ENCODE results near the gene CAMTA2. TPM values are rescaled to one million over a fixed set of nuclear protein-coding genes. Genes with fewer than 3 reads are reported as not detected.
A peak's percentile ranks its signal among the peaks of the same experiment; 100 is the strongest.

Gene CAMTA2
- total RNA-seq, 1 experiment from 2014 or later: 51.1 TPM

DNA sequence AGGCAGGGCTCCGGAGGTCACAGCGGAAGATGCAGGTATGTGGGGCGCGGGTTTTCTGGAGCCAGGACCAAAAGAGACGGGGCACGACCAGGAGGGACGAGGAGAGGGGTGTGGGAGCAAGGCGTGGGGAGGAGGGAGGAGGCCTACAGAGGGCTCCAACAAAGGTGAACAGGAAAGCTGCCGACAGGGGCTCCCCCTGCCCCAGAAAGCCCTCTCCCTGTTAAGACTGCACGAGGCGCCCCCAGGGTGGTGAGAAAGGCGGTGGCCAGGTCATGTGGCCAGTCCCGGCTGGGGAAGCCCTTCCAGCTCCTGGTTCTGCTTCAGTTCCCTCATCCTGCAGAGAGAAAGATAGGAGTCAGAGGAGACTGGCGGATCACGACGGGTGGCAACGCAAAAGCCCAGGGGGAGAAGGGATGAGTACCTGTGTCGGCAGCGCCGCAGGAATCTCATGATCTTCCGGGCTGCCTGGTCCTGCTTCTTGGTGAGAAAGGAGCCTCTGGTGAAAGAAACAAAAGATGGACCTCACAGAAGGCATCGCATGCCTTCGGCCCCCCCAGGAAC is 18.9 kb downstream of the CAMTA2 start:
- Histone ChIP-seq H3K4me2 (peak overlapping the region; percentile 87), H3K4me1 (replicated peaks; ENCODE audit: insufficient read depth) (peaks cover 25% of the 10 kb centered on the region), H3K4me3 (peak overlapping the region; percentile 72), H3K36me3 (ENCODE audit: low read depth) (no peaks in the 10 kb centered on the region; the same call in 1 of the 2 replicates), H3K79me2 (ENCODE audit: low read depth) (peaks cover 50% of the 10 kb centered on the region), H3K9me3 (ENCODE audit: insufficient read depth, low read depth) (no peaks in the 10 kb centered on the region), H3F3A (ENCODE audit: insufficient read depth, low read depth) (peaks cover 50% of the 10 kb centered on the region), H3K27ac (peak overlapping the region; percentile 95), H2AFZ (peak overlapping the region; percentile 66; the same call in 1 of the 2 replicates), H3K27me3 (ENCODE audit: insufficient read depth, low read depth) (no peaks in the 10 kb centered on the region), H4K20me1 (ENCODE audit: insufficient read depth) (no peaks in the 10 kb centered on the region), H3K9me2 (ENCODE audit: insufficient read depth) (no peaks in the 10 kb centered on the region)
- CTCF ChIA-PET: interaction anchor here (0.5 to 2.0 kb wide), 2 partner anchors 19 to 91 kb away, joined by 3 to 10 read pairs; partner anchors contain the start of gene CAMTA2
- BruUV-seq (replicated peaks): no TSS peak
- intact Hi-C loops (cut with micrococcal nuclease; ENCODE audit: unreplicated experiment): no loop called here
- no peak for TF ChIP-seq EZH2 (IDR thresholded peaks at IDR 0.05; ENCODE audit: low read depth)
- TF ChIP-seq, protein P1, sequence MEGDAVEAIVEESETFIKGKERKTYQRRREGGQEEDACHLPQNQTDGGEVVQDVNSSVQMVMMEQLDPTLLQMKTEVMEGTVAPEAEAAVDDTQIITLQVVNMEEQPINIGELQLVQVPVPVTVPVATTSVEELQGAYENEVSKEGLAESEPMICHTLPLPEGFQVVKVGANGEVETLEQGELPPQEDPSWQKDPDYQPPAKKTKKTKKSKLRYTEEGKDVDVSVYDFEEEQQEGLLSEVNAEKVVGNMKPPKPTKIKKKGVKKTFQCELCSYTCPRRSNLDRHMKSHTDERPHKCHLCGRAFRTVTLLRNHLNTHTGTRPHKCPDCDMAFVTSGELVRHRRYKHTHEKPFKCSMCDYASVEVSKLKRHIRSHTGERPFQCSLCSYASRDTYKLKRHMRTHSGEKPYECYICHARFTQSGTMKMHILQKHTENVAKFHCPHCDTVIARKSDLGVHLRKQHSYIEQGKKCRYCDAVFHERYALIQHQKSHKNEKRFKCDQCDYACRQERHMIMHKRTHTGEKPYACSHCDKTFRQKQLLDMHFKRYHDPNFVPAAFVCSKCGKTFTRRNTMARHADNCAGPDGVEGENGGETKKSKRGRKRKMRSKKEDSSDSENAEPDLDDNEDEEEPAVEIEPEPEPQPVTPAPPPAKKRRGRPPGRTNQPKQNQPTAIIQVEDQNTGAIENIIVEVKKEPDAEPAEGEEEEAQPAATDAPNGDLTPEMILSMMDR (conservative IDR thresholded peaks at IDR 0.05): no peak
- POLR2A ChIA-PET (ENCODE audit: unreplicated experiment): interaction anchor here (0.6 to 2.2 kb wide), 2 partner anchors 21 to 250 kb away, joined by 4 to 42 read pairs; partner anchors contain the start of gene PFN1
- peak; percentile 30 to 38 for DNase-seq

DNA sequence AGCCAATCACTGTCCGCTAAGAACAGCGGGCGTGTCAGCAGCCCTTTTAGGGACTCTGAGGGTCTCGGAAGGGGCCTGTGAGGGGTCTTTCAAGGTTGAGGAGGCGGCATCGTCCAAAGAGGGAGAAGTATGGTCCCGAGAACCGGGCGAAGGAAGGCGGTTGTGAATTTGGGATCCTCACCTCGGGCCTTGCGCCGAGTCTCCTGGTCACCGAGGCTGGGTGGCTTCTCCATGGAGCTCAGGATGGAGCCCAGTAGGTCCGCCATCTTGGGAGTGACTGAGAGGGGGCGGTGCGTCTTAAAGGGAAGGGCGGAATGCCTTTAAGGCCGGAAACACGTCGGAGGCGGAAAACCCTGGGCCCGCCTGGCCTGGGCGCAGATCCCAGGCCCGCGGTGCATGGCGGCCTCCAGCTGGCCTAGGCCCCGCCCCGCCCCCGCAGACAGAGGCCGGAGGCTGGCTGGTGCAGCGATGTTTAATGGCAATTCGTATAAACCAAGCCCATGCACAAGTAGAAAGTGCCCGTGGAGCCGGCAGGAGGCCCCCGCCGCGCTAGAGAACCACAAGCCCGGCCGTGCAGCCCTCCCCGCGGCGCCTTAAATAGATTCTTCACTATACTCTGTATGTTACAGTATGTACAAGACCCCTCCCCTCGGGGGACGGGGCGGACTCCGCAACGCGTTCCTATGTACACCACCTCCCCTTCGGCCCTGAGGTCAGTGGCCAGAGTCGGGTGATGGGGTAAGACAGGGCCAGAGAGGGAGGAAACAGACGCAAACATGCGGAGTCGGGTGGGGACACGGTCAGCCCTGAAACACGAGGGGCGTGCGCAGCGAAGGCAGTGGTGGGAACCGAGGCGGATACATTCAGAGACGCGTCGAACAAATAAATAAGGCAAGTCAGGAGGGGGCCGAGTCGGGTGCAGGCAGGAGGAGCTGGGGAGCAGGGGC is 19.7 kb downstream of the CAMTA2 start, which contains the start of gene SPAG7:
SPAG7 (minus strand) TSS at position 279 of the 947 bp plus-strand sequence; CDS start at position 266, 13 bp downstream.
- Histone ChIP-seq H3K9me2 (ENCODE audit: insufficient read depth) (no peaks in the 10 kb centered on the region), H3K4me1 (replicated peaks; ENCODE audit: insufficient read depth) (peaks cover 25% of the 10 kb centered on the region), H3K4me3 (peak within 1 kb of the TSS; percentile 72), H3F3A (ENCODE audit: insufficient read depth, low read depth) (peaks cover 58% of the 10 kb centered on the region), H3K9me3 (ENCODE audit: insufficient read depth, low read depth) (no peaks in the 10 kb centered on the region), H3K36me3 (ENCODE audit: low read depth) (no peaks in the 10 kb centered on the region; the same call in 1 of the 2 replicates), H3K4me2 (peak within 1 kb of the TSS; percentile 96), H4K20me1 (ENCODE audit: insufficient read depth) (no peaks in the 10 kb centered on the region), H2AFZ (peak within 1 kb of the TSS; percentile 71), H3K27ac (peak within 1 kb of the TSS; percentile 95), H3K79me2 (ENCODE audit: low read depth) (peaks cover 50% of the 10 kb centered on the region), H3K27me3 (ENCODE audit: insufficient read depth, low read depth) (no peaks in the 10 kb centered on the region)
- CTCF ChIA-PET: interaction anchor here (1.2 to 2.5 kb wide), 3 partner anchors 19 to 58 kb away, joined by 4 to 16 read pairs (median 10); partner anchors contain the start of genes CAMTA2, RNF167 and SLC25A11
- TF ChIP-seq, protein P1 (conservative IDR thresholded peaks at IDR 0.05): 0 out of 2 replicates have a peak, but pooled peaks have one; percentile 17
- TF ChIP-seq EZH2 (IDR thresholded peaks at IDR 0.05; ENCODE audit: low read depth): no peak
- intact Hi-C loops (cut with micrococcal nuclease; ENCODE audit: unreplicated experiment): loop anchor here (1.0 kb wide), 5 partner anchors 19 to 59 kb away; partner anchors contain the start of genes CAMTA2, RNF167 and SLC25A11
- DNase-seq: peak; percentile 85 to 98
- POLR2A ChIA-PET (ENCODE audit: unreplicated experiment): interaction anchor here (0.5 to 2.2 kb wide), 12 partner anchors 10 to 1880 kb away, joined by 3 to 42 read pairs (median 4); partner anchors contain the start of genes CYB5D2, PFN1, RNF167 and SLC25A11
- BruUV-seq (replicated peaks): TSS peak; percentile 22
